CD4-positive, alpha-beta T cell treated with Interleukin-6 at 100 ng/mL for 8 hours (primary cell): ENCODE measurements around the gene ZNF878.
A peak's percentile ranks its signal among the peaks of the same experiment; 100 is the strongest.
"Not testable (repeated sequence)": the region's sequence is repeated elsewhere in the genome, so short reads cannot be mapped to it uniquely, and the experiment has no call there.

ENCODE experiments used
- DNase-seq: peaks from one replicate; pipeline ENCODE4 v3.0.0-alpha.2; 2020; ENCODE audit warnings: mixed read lengths, low spot score

Gene ZNF878

DNA sequence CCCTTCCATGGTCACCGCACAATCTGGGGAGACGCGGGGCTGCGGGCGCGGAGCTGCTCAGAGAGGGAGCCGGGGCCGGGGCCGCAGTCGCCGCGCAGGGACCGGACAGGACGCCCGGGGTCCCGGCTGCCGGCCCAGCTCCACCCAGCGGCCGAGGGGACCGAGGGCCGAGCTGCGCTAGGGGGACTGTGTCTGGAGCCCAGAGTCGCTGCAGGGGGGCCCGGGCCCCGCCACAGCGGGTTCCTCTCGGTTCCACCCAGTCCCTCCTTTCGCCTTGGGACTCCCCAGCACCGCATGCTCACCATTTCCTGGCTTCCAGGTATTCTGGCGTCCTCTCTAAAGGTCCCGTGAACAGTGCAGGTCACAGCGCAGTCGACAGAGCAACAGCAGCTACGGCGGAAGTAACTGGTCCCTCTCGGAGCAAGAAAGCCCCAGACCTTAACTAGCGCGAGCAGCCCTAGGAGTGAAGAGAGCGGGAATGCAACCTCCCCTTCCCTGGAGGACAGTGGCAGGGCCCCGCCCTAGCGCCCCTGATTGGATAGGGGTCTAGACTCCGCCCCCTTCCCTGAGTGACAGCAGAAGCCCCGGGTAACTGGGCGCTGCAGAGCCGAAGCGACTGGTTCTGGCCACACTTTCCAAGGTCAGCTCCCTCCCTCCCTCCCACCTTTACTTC, at the start of gene ZNF878:
ZNF878 (minus strand) TSS at position 465 of the 673 bp plus-strand sequence; CDS start at position 305, 160 bp downstream.
- DNase-seq, result peak; percentile 34

DNA sequence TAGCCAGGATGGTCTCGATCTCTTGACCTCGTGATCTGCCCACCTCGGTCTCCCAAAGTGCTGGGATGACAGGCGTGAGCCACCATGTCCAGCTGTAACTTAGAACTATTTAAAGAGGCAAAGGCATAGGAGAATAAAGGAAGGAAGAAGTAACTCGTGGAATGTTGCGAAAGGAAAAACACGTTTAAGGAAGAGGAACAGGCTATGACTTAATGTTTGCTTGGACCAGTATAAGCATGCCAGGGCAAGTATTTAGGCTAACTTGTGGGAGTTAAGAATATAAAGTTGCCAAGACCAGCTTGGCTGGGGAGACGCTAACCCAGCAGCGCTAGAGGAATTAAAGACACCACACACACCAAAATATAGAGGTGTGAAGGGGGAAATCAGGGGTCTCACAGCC, 45.3 kb upstream of the ZNF878 start:
- DNase-seq, result no peak

DNA sequence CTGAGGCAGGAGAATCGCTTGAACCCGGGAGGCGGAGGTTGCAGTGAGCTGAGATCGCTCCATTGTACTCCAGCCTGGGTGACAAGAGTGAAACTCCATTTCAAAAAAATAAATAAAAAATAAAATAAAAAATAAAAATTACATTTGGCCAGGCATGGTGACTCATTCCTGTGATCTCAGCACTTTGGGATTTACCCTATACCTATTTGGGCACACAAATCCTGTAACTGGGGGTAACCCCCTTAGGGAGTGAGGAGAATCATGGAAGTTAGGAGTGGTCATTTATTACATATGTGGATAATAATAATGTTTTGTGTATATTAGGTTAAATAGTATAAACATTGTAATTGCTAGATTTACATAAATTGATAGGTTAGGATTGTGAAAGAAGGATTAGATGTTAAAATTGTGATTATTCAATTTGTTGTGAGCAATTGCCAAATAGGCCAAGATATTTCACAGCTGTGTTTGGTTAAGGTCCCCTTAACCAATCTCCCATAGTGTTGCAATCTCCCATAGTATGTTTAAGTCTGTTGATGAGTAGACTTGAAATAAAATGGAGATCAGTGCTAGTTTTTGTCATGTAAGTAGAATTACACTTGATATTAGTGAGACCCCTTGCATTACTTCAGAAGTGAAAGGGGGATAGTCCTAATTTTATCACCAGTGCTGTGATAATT, 42.5 kb upstream of the ZNF878 start:
- no peak for DNase-seq

GRCh38 chr19:12093777-12094176, 41.0 kb upstream of the ZNF878 start:
- no peak for DNase-seq

DNA sequence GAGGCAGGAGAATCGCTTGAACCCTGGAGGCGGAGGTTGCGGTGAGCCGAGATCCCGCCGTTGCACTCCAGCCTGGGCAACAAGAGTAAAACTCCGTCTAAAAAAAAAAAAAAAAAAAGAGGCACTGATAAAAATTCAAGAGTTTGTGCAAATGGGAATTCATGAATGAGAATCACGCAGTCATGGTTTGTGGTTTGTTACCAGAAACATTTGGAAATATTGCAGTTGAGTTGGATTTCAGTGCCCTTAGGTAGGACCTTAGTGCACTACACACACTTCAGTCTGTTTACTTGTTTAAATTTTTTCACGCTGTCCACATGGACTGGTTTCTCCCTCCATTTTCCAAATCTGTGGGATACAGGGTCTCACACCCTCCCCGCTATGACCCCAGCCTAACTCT, 40.2 kb upstream of the ZNF878 start:
- DNase-seq, result no peak

DNA sequence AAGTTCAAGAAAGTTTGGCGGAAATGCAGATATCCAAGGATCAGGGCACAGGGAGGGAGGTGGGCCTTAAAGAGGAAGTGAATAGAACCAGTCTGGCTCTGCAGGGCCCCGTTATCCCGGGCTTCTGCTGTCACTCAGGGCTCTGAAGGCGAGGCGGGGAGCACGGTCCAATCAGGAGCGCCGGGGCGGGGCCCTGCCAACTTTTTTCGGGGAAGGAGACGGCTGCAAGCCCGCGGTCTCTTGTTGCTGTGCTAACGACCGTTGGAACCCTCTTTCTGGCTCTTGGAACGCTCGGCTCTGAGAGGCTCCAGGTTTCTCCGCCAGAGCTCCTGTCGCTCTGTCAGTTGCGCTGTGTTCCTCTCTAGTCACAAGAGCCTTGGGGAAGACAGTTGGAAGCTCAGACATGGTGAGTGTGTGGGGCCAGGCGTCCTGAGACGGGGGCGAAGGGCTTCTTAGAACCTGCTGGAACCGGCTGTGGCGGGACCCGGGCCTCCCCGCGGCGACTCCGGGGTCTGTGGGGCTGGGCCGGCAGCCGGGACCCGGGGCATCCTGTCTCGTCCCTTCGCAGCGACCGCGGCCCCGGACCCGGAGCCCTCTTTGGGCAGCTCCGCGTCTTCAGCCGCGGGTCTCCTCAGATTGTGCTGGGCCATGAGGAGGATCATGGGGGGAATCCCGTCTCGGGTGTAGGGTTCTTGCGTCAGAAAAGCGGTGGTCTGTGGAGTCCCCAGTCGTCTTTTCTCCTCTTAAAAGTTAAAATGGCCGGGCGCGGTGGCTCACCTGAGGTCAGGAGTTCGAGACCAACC, 39.5 kb upstream of the ZNF878 start:
- peak; percentile 17 for DNase-seq

GRCh38 chr19:12090807-12091206, 38.0 kb upstream of the ZNF878 start:
- peak; percentile 45 for DNase-seq

DNA sequence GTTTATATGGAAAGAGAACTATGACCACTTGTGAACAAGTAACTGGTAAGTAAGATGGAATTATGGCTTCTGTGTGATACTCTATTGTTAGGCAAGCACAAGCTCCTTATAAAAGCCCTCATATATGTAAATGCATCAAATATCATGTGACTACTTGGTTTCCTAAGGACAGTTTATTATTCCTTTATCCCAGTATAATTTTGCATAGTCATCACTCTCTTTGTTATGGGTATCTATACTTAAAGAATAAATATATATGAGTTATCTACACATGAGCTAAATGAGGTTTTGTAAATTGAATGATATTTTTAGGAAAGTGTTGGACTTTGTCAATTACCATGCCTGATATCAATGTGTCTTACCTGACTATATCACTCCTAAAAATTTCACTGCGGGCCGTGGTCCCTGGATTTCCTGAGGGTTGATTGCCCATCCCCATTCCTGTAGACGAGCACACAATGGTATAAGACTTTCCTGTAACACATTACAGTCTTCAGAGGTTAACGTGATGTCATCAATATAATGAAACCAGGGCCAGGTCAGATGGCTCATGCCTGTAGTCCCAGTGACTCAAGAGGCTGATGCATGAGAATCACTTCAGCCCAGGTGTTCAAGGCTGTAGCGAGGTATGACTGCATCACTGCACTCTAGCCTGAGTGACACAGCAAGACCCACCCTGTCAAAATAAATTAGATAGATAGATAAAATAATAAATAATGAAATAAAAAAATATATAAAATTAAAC, 32.5 kb upstream of the ZNF878 start:
- no peak for DNase-seq

GRCh38 chr19:12083336-12083735, 30.6 kb upstream of the ZNF878 start:
- DNase-seq, result not testable (repeated sequence)

- DNase-seq, result no peak
These were observed 24.6 kb upstream of the ZNF878 start for GRCh38 chr19:12077375-12077774.

GRCh38 chr19:12076331-12076730, 23.6 kb upstream of the ZNF878 start:
- not testable (repeated sequence) for DNase-seq

DNA sequence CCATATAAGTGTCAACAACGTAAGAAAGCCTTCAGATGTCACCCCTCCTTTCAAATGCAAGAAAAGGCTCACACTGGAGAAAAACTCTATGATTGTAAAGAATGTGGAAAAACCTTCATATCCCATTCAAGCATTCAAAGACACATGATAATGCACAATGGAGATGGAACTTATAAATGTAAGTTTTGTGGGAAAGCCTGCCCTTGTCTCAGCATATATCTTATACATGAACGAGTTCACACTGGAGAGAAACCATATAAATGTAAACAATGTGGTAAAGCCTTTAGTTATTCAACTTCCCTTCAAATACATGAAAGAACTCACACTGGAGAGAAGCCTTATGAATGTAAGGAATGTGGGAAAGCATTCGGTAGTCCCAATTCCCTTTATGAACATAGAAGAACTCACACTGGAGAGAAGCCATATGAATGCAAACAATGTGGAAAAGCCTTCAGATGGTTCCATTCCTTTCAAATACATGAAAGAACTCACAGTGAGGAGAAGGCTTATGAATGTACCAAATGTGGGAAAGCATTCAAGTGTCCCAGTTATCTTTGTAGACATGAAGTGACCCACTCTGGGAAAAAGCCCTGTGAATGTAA, 22.9 kb upstream of the ZNF878 start:
- no peak for DNase-seq

DNA sequence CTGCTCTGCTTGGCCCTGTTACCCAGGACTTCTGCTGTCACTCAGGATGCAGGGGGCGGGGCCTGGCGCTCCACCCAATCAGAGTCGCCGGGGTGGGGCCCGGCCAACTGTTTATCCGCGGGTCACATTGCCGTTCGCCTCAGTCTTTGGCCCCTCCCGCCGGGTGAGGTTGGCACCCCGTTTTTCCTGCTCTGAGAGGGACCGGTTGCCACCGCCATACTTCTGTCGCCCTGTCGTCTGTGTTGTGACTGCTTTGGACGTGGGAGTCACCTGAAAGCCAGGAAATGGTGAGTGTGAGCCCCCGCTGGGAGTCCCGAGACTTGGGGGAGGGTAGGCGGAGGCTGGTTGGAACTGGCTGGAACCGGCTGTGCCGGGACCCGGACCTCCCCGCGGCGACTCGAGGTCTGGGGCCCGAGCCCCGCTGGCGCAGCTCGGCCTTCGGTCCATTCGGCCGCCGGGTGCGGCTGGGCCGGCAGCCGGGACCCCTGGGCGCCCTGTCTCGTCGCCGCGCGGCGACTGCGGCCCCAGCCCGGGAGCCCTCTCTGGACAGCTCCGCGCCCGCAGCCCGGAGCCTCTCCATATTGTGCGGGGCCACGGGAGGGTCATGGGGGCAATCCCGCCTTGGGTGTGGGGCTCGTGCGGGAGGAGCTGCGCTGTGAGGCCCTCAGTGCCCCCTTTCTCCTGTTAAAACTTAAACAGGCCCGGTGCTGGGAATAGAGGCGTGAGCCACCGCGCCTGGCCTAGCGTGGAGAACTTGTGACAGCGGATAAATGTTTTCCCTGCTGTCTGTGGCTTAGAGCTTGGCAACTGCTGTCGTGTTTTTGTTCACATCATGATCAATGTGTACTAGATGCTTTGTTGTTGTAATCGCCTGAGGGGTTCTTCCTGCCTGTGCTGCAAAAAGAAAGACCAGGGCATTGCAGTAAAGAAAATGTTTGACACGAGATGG, 12.1 kb upstream of the ZNF878 start, which contains the start of gene ZNF844:
ZNF844 (plus strand) TSS at position 142 of the 949 bp plus-strand sequence; CDS start at position 285, 143 bp downstream.
- peak; percentile 65 for DNase-seq

- DNase-seq, result no peak
These were observed 3.0 kb upstream of the ZNF878 start for GRCh38 chr19:12055784-12056183.

GRCh38 chr19:12052091-12052496, 667 bp downstream of the ZNF878 start:
- no peak for DNase-seq

DNA sequence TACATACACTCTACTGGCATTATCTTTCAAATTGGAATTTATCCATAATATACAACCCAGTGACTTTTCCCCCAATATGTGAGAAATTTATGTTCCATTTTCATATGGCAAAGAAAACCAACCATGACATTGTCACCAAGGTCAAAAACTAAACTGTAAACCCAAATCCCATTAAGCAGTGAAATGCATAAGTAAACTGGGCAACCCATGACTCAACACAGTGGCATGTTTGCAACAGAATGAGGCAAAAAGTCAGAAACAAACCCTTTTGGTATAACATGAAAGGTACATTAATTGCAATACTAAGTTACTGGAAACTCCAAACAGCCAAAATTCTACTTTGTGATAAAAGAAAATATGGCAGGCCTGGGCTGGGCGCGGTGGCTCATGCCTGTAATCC, 4.9 kb downstream of the ZNF878 start:
- no peak for DNase-seq

DNA sequence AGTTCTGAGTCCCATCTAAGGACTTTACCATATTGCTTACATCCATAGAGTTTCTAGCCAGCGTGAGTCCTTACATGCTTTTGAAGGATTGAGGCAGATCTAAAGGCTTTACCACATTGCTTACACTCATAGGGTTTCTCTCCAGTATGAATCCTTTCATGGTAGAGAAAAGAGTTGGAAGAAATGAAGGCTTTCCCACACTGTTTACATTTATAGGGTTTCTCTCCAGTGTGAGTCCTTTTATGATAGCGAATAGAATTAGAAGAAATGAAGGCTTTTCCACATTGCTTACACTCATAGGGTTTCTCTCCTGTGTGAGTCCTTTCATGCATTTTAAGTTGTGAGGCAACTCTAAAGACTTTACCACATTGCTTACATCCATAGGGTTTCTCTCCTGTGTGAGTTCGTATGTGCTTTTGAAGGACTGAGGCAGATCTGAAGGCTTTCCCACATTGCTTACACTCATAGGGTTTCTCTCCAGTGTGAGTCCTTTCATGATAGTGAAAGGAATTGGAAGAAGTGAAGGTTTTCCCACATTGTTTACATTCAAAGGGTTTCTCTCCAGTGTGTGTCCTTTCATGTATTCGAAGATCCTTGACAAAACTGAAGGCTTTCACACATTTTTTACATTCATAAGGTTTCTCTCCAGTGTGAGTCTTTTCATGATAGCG, 8.9 kb downstream of the ZNF878 start:
- DNase-seq, result no peak

GRCh38 chr19:12042893-12043292, 9.9 kb downstream of the ZNF878 start:
- no peak for DNase-seq

- DNase-seq, result peak; percentile 48
These were observed 17.3 kb downstream of the ZNF878 start, which contains the start of gene ZNF433 for GRCh38 chr19:12035220-12036172. Gene ZNF433 (minus strand): TSS chr19:12035679. CDS start chr19:12035539, 140 bp downstream.
